Brain microvascular endothelial cell (primary cell): ENCODE results near the gene MGME1.

ENCODE experiments used
- DNase-seq: peaks from one replicate; pipeline ENCODE4 v3.0.0-alpha.2; 2020
- H3K27ac ChIP-seq: fragments of 250-450 bp; sonication (Bioruptor Pico); 2 replicates; pipeline ENCODE4 v1.5.1; 2020; ENCODE audit warnings: mild to moderate bottlenecking, moderate library complexity
- H3K27me3 ChIP-seq: fragments of 250-450 bp; sonication (Bioruptor Pico); replicated peaks from 2 replicates; pipeline ENCODE4 v1.5.1; 2020; ENCODE audit warnings: mild to moderate bottlenecking
- H3K36me3 ChIP-seq: fragments of 250-450 bp; sonication (Bioruptor Pico); replicated peaks from 2 replicates; pipeline ENCODE4 v1.5.1; 2020; ENCODE audit warnings: mild to moderate bottlenecking
- H3K4me3 ChIP-seq: 2 replicates; pipeline ENCODE4 v1.5.1; 2011; ENCODE audit warnings: low read depth, mild to moderate bottlenecking, control low read depth, low read length, moderate library complexity
- in situ Hi-C: cut with HindIII; loops from 2 replicates; pipeline ENCODE4 v1.10.0; 2017; ENCODE audit warnings: low sequenced_read_pairs, low pct_ligation_motif_present
- TF ChIP-seq, protein P1 (sequence below): IDR thresholded peaks from 2 replicates; pipeline ENCODE4 v1.5.1; 2011; ENCODE audit warnings: low read depth, mild to moderate bottlenecking, moderate library complexity, low read length, control low read depth, inconsistent platforms; ENCODE audit errors: missing control alignments

MGME1 gene

DNA sequence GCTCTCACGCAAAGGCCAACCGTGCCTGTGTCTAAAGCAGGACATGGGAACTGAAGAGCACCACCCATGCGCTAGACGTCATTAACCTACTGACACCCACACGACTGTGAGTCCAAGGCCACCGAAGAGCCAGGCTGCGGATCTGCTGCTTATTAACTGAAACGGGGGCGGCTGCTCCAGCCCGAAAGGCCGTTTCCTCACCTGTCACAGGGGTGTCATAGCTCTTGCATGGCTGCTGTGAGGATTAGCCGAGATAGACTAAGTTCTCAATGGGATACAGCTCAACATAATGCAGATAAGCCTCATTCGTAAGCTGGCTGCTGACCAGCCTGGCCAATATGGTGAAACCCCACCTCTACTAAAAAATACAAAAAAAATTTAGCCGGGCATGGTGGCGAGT is 62.2 kb downstream of the MGME1 start:
- TF ChIP-seq, protein P1, sequence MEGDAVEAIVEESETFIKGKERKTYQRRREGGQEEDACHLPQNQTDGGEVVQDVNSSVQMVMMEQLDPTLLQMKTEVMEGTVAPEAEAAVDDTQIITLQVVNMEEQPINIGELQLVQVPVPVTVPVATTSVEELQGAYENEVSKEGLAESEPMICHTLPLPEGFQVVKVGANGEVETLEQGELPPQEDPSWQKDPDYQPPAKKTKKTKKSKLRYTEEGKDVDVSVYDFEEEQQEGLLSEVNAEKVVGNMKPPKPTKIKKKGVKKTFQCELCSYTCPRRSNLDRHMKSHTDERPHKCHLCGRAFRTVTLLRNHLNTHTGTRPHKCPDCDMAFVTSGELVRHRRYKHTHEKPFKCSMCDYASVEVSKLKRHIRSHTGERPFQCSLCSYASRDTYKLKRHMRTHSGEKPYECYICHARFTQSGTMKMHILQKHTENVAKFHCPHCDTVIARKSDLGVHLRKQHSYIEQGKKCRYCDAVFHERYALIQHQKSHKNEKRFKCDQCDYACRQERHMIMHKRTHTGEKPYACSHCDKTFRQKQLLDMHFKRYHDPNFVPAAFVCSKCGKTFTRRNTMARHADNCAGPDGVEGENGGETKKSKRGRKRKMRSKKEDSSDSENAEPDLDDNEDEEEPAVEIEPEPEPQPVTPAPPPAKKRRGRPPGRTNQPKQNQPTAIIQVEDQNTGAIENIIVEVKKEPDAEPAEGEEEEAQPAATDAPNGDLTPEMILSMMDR: no peak
- Histone ChIP-seq H3K36me3 (no peaks in the 10 kb centered on the region), H3K27ac (no peak overlapping the region), H3K27me3 (no peaks in the 10 kb centered on the region), H3K4me3 (no peak overlapping the region)
- in situ Hi-C loops: no loop called here
- no peak for DNase-seq

DNA sequence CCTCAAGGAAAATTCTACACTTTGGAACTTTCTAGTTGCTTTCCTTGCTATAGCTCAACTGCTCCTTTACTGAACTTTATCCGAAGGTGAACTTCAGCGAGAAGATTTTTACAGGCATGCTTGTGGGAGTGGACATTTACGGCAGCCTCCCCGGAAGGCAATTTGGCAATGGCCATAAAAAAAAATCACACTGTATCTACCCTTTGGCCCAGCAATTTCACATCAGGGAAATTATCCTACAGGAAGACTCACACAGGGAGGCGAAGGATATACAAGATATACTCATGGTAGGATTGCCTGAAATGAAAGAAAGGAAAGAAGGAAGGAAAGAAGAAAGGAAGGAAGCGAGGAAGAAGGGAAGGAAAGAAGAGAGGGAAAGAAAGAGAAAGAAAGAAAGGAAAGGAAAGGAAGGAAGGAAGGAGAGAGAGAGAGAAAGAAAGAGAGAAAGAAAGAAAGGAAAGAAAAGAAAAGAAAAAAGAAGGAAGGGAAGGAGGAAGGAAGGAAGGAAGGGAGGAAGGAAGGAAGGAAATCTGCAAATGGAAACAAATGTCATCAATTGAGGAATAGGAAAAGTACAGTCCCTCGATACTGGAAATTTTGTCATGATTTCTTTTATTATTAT is 63.2 kb downstream of the MGME1 start:
- Histone ChIP-seq H3K27ac (no peak overlapping the region), H3K36me3 (no peaks in the 10 kb centered on the region), H3K4me3 (no peak overlapping the region), H3K27me3 (no peaks in the 10 kb centered on the region)
- TF ChIP-seq, protein P1: no peak
- no peak for DNase-seq
- in situ Hi-C loops: no loop called here

DNA sequence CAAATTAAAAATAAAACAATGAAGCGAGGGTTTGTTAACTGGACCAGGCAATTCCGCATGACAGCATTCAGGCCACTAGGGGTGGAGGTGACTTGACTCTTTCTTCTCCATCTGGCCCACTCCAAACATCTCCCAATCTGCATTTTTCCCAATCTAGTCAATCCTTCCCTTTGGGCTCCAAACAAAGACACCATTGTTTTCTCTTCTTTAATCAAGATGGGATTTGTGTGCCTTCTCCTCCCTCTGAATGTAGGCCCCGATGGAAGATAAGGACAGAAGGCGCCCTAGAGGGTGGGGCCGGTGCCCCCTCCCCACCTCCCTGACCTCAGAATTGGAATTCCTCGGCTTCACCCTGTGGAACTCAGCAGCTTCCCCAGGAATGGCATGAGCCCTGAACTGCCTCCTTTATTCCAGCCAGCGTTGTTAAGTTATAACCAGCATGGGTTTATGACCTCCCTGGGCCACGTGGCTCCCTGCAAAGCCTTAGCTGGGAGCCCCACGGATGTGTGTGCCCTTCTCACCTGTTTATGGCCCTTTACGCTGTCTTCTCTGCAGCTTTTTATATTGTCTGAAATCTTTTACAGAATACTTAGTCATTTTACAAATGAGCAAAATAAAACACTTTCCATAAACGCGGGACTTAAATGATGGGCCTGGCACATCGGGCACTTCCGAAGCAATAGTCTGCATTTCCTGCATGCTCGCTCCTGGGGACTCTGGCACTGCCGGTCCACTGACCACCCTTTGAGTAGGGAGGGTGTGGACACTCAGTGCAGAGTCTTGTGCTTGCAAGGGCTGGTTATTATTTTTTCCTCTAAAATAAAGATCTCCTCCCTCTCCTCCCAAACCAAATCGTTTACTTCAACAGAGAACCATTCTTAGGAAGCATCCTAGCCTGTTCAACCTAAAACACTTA is 64.4 kb downstream of the MGME1 start:
- H3K36me3 ChIP-seq: no peaks in the 10 kb centered on the region
- no peak overlapping the region for H3K4me3 ChIP-seq
- in situ Hi-C loops: no loop called here
- no peaks in the 10 kb centered on the region for H3K27me3 ChIP-seq
- no peak for DNase-seq
- H3K27ac ChIP-seq: no peak overlapping the region
- TF ChIP-seq, protein P1: no peak

DNA sequence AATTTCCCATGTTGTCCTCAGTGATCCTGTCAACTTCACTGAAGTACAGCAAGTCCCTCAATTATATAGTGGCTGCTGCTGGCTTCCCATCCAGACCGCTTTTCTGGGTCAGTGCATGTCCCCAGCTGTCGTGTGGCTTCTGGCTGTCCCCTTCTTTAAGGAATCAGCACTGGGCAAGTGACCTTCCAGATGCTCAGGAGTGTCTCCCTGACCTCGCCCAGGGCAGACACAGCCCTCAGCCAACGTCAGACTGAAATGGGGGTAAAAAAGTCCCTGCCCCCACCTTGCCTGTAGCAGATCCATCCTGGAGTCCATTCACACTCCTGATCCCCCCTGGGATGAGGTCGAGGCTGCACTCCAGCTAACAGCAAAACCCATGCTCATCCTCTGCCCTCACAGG is 65.2 kb downstream of the MGME1 start:
- Histone ChIP-seq H3K27ac (no peak overlapping the region), H3K27me3 (no peaks in the 10 kb centered on the region), H3K4me3 (no peak overlapping the region), H3K36me3 (no peaks in the 10 kb centered on the region)
- in situ Hi-C loops: no loop called here
- DNase-seq: no peak
- TF ChIP-seq, protein P1: no peak

DNA sequence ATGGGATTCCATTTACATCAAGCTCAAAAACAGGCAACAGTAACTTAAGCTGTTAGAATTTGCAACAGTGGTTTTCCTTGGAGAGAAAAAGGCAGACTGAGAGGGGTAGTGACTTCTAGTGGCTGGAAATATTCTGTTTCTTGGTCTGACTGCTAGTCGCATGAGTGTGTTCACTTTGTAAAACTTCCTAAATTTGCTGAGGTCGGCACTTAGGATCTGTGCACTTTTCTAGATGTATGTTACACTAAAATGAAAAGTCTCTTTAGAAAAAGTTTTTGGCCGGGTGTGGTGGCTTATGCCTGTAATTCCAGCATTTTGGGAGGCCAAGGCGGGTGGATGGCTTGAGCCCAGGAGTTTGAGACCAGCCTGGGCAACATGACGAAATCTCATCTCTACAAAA is 70.2 kb downstream of the MGME1 start:
- no peak overlapping the region for H3K27ac ChIP-seq
- no peaks in the 10 kb centered on the region for H3K36me3 ChIP-seq
- H3K27me3 ChIP-seq: no peaks in the 10 kb centered on the region
- no peak for DNase-seq
- in situ Hi-C loops: no loop called here
- H3K4me3 ChIP-seq: no peak overlapping the region
- TF ChIP-seq, protein P1: no peak
